ENCODE measurements around the gene XIRP1.

XIRP1 gene

DNA sequence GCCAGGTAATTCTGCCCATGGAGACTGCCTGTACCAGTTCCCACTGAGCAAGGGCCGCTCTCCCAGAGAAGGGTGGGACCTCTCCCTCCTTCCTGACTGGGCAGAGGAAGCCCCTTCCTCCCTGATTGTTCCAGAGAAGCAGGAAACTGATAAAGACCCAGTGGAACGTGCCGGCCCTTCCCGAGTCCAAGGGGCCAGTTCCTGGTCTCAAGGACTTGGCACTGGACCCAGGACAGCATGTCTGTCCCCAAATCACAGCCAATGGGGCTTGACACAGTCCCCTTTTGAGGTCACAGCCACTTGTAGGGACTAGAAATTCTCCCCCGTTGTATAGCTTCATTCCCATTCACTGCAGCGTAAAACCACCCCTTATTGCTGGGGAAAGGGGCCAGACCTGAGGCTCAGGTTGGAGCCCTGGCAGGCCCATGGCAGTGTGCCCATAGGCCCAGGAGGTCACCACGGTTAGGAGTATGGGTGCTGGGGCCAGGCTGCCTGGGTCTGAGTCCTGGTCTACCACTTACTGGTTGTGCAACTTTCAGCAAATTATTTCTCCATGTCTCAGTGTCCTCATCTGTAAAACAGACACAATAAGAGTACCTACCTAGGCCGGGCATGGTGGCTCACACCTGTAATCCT lies 57.1 kb downstream of the XIRP1 start:
- Histone ChIP-seq H3K9me3 (ENCODE audit: insufficient read depth, low read depth, low read length) (no peaks in the 10 kb centered on the region), H3K79me2 (ENCODE audit: insufficient read depth, low read length) (no peaks in the 10 kb centered on the region), H3K4me3 (ENCODE audit: low read length, poor library complexity, severe bottlenecking) (no peak overlapping the region), H3K9ac (ENCODE audit: low read depth, low read length, poor library complexity, severe bottlenecking) (no peak overlapping the region), H3K36me3 (ENCODE audit: insufficient read depth, low read length) (no peaks in the 10 kb centered on the region), H3K27me3 (ENCODE audit: insufficient read depth, low read length, poor library complexity, severe bottlenecking) (no peaks in the 10 kb centered on the region), H3K4me2 (ENCODE audit: low read depth, low read length, poor library complexity, severe bottlenecking) (no peak overlapping the region), H3K9me2 (replicated peaks; ENCODE audit: low read depth, low read length) (no peaks in the 10 kb centered on the region), H2AFZ (ENCODE audit: low read length) (no peak overlapping the region), H3K4me1 (ENCODE audit: insufficient read depth, low read length, poor library complexity, severe bottlenecking) (peaks cover 9% of the 10 kb centered on the region), H4K20me1 (ENCODE audit: insufficient read depth, low read length, poor library complexity, severe bottlenecking) (no peaks in the 10 kb centered on the region), H3F3A (ENCODE audit: low read depth) (no peaks in the 10 kb centered on the region)
- TF ChIP-seq, protein P1, sequence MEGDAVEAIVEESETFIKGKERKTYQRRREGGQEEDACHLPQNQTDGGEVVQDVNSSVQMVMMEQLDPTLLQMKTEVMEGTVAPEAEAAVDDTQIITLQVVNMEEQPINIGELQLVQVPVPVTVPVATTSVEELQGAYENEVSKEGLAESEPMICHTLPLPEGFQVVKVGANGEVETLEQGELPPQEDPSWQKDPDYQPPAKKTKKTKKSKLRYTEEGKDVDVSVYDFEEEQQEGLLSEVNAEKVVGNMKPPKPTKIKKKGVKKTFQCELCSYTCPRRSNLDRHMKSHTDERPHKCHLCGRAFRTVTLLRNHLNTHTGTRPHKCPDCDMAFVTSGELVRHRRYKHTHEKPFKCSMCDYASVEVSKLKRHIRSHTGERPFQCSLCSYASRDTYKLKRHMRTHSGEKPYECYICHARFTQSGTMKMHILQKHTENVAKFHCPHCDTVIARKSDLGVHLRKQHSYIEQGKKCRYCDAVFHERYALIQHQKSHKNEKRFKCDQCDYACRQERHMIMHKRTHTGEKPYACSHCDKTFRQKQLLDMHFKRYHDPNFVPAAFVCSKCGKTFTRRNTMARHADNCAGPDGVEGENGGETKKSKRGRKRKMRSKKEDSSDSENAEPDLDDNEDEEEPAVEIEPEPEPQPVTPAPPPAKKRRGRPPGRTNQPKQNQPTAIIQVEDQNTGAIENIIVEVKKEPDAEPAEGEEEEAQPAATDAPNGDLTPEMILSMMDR (conservative IDR thresholded peaks at IDR 0.05; ENCODE audit: low read length), result no peak
- no peak for TF ChIP-seq EZH2phosphoT487 (IDR thresholded peaks at IDR 0.05; ENCODE audit: borderline replicate concordance)

DNA sequence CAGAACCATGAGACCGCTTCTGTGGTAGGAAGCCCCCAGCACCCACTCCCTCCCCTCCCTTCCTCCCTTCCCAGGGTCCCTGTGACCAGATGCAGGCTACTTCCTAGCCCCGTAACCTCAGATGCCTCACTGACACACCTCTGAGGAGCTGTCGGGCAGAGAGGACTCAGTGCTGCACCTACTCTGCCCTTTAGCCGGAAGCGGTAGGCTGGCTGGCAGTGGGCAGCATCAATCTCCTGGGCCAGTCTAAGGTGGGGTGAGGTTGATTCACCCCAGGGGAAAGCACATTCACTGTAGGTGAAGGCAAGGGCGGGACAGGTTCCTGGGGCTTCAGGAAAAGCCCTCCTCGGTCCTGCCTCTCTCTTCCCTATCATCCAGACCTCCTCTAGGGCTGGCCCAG lies 58.1 kb downstream of the XIRP1 start:
- H3F3A ChIP-seq (ENCODE audit: low read depth), result no peaks in the 10 kb centered on the region
- no peak overlapping the region for H2AFZ ChIP-seq (ENCODE audit: low read length)
- no peaks in the 10 kb centered on the region for H3K27me3 ChIP-seq (ENCODE audit: insufficient read depth, low read length, poor library complexity, severe bottlenecking)
- TF ChIP-seq EZH2phosphoT487 (IDR thresholded peaks at IDR 0.05; ENCODE audit: borderline replicate concordance), result no peak
- TF ChIP-seq, protein P1 (conservative IDR thresholded peaks at IDR 0.05; ENCODE audit: low read length), result no peak
- no peaks in the 10 kb centered on the region for H3K9me3 ChIP-seq (ENCODE audit: insufficient read depth, low read depth, low read length)
- H3K9me2 ChIP-seq (replicated peaks; ENCODE audit: low read depth, low read length), result no peaks in the 10 kb centered on the region
- no peak overlapping the region for H3K9ac ChIP-seq (ENCODE audit: low read depth, low read length, poor library complexity, severe bottlenecking)
- H3K36me3 ChIP-seq (ENCODE audit: insufficient read depth, low read length), result no peaks in the 10 kb centered on the region
- H3K79me2 ChIP-seq (ENCODE audit: insufficient read depth, low read length), result no peaks in the 10 kb centered on the region
- no peaks in the 10 kb centered on the region for H4K20me1 ChIP-seq (ENCODE audit: insufficient read depth, low read length, poor library complexity, severe bottlenecking)
- H3K4me3 ChIP-seq (ENCODE audit: low read length, poor library complexity, severe bottlenecking), result no peak overlapping the region
- H3K4me2 ChIP-seq (ENCODE audit: low read depth, low read length, poor library complexity, severe bottlenecking), result no peak overlapping the region
- peaks cover 9% of the 10 kb centered on the region for H3K4me1 ChIP-seq (ENCODE audit: insufficient read depth, low read length, poor library complexity, severe bottlenecking)

DNA sequence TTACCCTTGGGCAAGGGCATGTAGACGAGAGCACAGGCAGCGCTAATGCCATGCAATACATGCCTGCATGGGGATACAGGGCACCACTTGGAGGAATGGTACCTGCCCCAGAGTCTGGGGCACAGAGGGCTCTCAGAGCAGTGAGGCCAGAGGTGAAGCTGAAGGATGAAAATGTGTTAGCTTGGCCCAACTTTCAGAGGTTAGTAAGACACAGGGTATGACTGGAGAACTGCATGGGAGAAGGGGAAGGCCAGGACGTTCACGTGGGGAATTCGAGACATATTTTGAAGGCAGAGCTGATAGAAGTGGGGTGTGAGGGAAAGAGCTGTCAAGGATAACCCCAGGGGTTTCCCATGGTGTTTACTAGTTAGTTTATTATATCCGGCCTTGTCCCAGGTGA lies 58.6 kb downstream of the XIRP1 start:
- Histone ChIP-seq H3K4me3 (ENCODE audit: low read length, poor library complexity, severe bottlenecking) (no peak overlapping the region), H3K27me3 (ENCODE audit: insufficient read depth, low read length, poor library complexity, severe bottlenecking) (no peaks in the 10 kb centered on the region), H3K4me1 (ENCODE audit: insufficient read depth, low read length, poor library complexity, severe bottlenecking) (peaks cover 13% of the 10 kb centered on the region), H4K20me1 (ENCODE audit: insufficient read depth, low read length, poor library complexity, severe bottlenecking) (no peaks in the 10 kb centered on the region), H3K9me3 (ENCODE audit: insufficient read depth, low read depth, low read length) (no peaks in the 10 kb centered on the region), H3K79me2 (ENCODE audit: insufficient read depth, low read length) (no peaks in the 10 kb centered on the region), H2AFZ (ENCODE audit: low read length) (no peak overlapping the region), H3K9ac (ENCODE audit: low read depth, low read length, poor library complexity, severe bottlenecking) (no peak overlapping the region), H3K9me2 (replicated peaks; ENCODE audit: low read depth, low read length) (no peaks in the 10 kb centered on the region), H3F3A (ENCODE audit: low read depth) (no peaks in the 10 kb centered on the region), H3K36me3 (ENCODE audit: insufficient read depth, low read length) (no peaks in the 10 kb centered on the region), H3K4me2 (ENCODE audit: low read depth, low read length, poor library complexity, severe bottlenecking) (no peak overlapping the region)
- TF ChIP-seq EZH2phosphoT487 (IDR thresholded peaks at IDR 0.05; ENCODE audit: borderline replicate concordance), result no peak
- TF ChIP-seq, protein P1 (conservative IDR thresholded peaks at IDR 0.05; ENCODE audit: low read length), result no peak

Data from Loucy (cell line).